Heart right ventricle (tissue), 16 donors: Measurements from ENCODE around the gene SLC35G6. TPM values are rescaled to one million over a fixed set of nuclear protein-coding genes. Genes with fewer than 3 reads are reported as not detected.

Experiments used
- ATAC-seq, 8 donors: fragments of 200-7000 bp; cut with Tn5 transposase; one replicate each; pipeline ENCODE4 v1.9.1; 2020; ENCODE audit warnings: mild to moderate bottlenecking in 8 of 8, moderate library complexity in 8 of 8, moderate number of reproducible peaks in 1 of 8
- DNase-seq, 2 donors: peaks; one replicate each; pipeline ENCODE4 v3.0.0-alpha.2; 2020
- H3K27ac ChIP-seq, 10 donors: fragments of 200-600 bp; sonication (generic) in 2 of 10; one replicate each; pipeline versions ENCODE4 v1.5.0 to v1.8.0; 2020 to 2022; ENCODE audit warnings: mild to moderate bottlenecking in 3 of 10
- H3K27me3 ChIP-seq, 7 donors: fragments of 200-600 bp; one replicate each; pipeline ENCODE4 v1.8.0; 2021 to 2022; ENCODE audit warnings: mild to moderate bottlenecking in 2 of 7
- H3K36me3 ChIP-seq, 9 donors: fragments of 200-600 bp; sonication (generic) in 1 of 9; one replicate each; pipeline versions ENCODE4 v1.5.0 to v1.8.0; 2020 to 2022; ENCODE audit warnings: mild to moderate bottlenecking in 2 of 9
- H3K4me1 ChIP-seq, 9 donors: fragments of 200-600 bp; sonication (generic) in 1 of 9; one replicate each; pipeline versions ENCODE4 v1.5.0 to v1.8.0; 2020 to 2022; ENCODE audit warnings: mild to moderate bottlenecking in 4 of 9
- H3K4me3 ChIP-seq, 10 donors: fragments of 200-600 bp; sonication (generic) in 2 of 10; one replicate each; pipeline versions ENCODE4 v1.5.0 to v1.8.0; 2020 to 2022; ENCODE audit warnings: mild to moderate bottlenecking in 7 of 10, moderate library complexity in 2 of 10
- H3K9me3 ChIP-seq, 11 donors: fragments of 200-600 bp in 10 of 11; sonication (generic) in 2 of 11; one replicate each; pipeline versions ENCODE4 v1.5.0 to v1.8.0; 2013 to 2022; ENCODE audit warnings: mild to moderate bottlenecking in 2 of 11, control low read depth in 1 of 11, moderate library complexity in 1 of 11
- CTCF ChIP-seq, 9 donors: fragments of 200-600 bp; sonication (generic) in 2 of 9; IDR thresholded peaks; one replicate each; pipeline versions ENCODE4 v1.5.0 to v1.8.0; 2021 to 2022; ENCODE audit warnings: antibody characterized with exemption in 9 of 9, mild to moderate bottlenecking in 5 of 9, moderate library complexity in 1 of 9
- WGBS, 2 donors: extraction: QIAGEN DNeasy Blood & Tissue Kit; methylation state at CpG; one replicate each; pipeline ENCODE4 v1.1.7; 2013; ENCODE audit warnings: inconsistent platforms in 1 of 2; 5-methylcytosine and 5-hydroxymethylcytosine counted together
- intact Hi-C, 10 donors: fragments of 100-400 bp; cut with DNase I; formaldehyde crosslinking; loops; one replicate each; pipeline versions ENCODE4 v1.11.1 to v1.14.2; 2022
- polyA plus RNA-seq, 2 donors: library from polyadenylated mRNA; stranded (reverse); fragments of 200-250 nt; gene quantifications; one replicate each; pipeline ENCODE4 v1.2.3, GENCODE V29; 2013
- total RNA-seq, 10 donors: library from RNA; stranded (reverse); fragmentation: NEBNext Ultra II Directional in 3 of 10; extraction: Animal tissue kit (Norgen Biotek cat#: 25700) in 3 of 10; gene quantifications; one replicate each; pipeline versions ENCODE4 v1.2.1 to v1.2.4, GENCODE V29; 2021 to 2023
- donor health status: Arrhythmogenic right ventricular cardiomyopathy.
- donor health status: ischemic (EF 13 %, LVEDD 7.1; RV severe dilation, severe dysfunction).
- donor health status: healthy with polysubstance abuse.
- donor health status: DM: no; HTN: yes; CAD: no.
- donor health status: DM: no; HTN: no; CAD: no.
- donor health status: ischemic (EF 25% LVEDD 6.9; RV normal size, moderate dysfunction).
- donor health status: ischemic (EF 25% LVEDD 5.7; RV mildly dilated, moderate dysfunction).
- donor health status: healthy.
- donor health status: DM: yes; HTN: yes; CAD: no.
- donor health status: Ischemic cardiomyopathy.
- donor health status: ischemic (EF 35%, LVEDD 5.7; RV mildly dilated, moderate dysfunction).
- donor health status: nonischemic (EF 11% LVEDD 7.7; RV severe dilation, severe dysfunction).
- donor health status: DM: yes; HTN: yes; CAD: no.
- donor health status: PGD.
- donor health status: ischemic (EF 29% LVEDD 5.4; RV normal size, mild dysfunction).
- donor health status: nonischemic (EF 23%, LVEDD 6.1; RV moderate dilation, normal function).

SLC35G6 gene
- total and polyA plus RNA-seq, 12 donors, result not detected

- no peak for TF ChIP-seq CTCF (IDR thresholded peaks at IDR 0.05)
- Histone ChIP-seq H3K9me3 (no peaks in the 10 kb centered on the region), H3K4me1 (peaks cover 24 to 65% (median 52%) of the 10 kb centered on the region in 9 donors), H3K27me3 (peaks cover 0 to 42% (median 12%) of the 10 kb centered on the region in 7 donors), H3K4me3 (peak overlapping the region in 9 of 10 donors; percentile 43 to 66 (median 54)), H3K27ac (peak overlapping the region in 8 of 10 donors; percentile 37 to 78 (median 68)), H3K36me3 (no peaks in the 10 kb centered on the region)
- WGBS, 2 donors, result 23 to 25% methylated on average over 31 of the region's 31 CpGs
- no peak for DNase-seq
- intact Hi-C loops, result loop anchor here (1.0 to 10.0 kb wide), 15 partner anchors 35 to 150 kb away; partner anchors contain the start of genes KCTD11 (in 5 of the 10), SENP3 (in 4 of the 10), TMEM95 (in 4 of the 10) and ZBTB4 (in 3 of the 10)
- peak in 2 of 8 donors; percentile 1 to 5 for ATAC-seq
Measured at GRCh38 chr17:7437369-7437863, 43.8 kb upstream of the SLC35G6 start.

GRCh38 chr17:7437950-7438614 is 43.2 kb upstream of the SLC35G6 start:
- no peak for TF ChIP-seq CTCF (IDR thresholded peaks at IDR 0.05)
- DNase-seq (peak; percentile 74 to 82), ATAC-seq (peak; percentile 5 to 28 (median 18))
- Histone ChIP-seq H3K27ac (peak overlapping the region in 8 of 10 donors; percentile 37 to 78 (median 69)), H3K4me3 (peak overlapping the region in 9 of 10 donors; percentile 43 to 66 (median 54)), H3K9me3 (no peaks in the 10 kb centered on the region), H3K36me3 (no peaks in the 10 kb centered on the region), H3K4me1 (peaks cover 24 to 65% (median 52%) of the 10 kb centered on the region in 9 donors), H3K27me3 (peaks cover 0 to 42% (median 12%) of the 10 kb centered on the region in 7 donors)
- intact Hi-C loops, result loop anchor here (1.0 to 10.0 kb wide), 17 partner anchors 16 to 149 kb away; partner anchors contain the start of genes KCTD11 (in 5 of the 10), SENP3 (in 4 of the 10), TMEM95 (in 4 of the 10) and ZBTB4 (in 3 of the 10)
- WGBS, 2 donors, result 10 to 14% methylated on average over 48 of the region's 48 CpGs

GRCh38 chr17:7438656-7439460 is 42.4 kb upstream of the SLC35G6 start:
- peak overlapping the region in 9 of 10 donors; percentile 43 to 66 (median 54) for H3K4me3 ChIP-seq
- H3K27me3 ChIP-seq, result peaks cover 0 to 42% (median 12%) of the 10 kb centered on the region in 7 donors
- 54 to 57% methylated on average over 11 of the region's 11 CpGs for WGBS, 2 donors
- intact Hi-C loops, result loop anchor here (1.0 to 10.0 kb wide), 13 partner anchors 15 to 148 kb away; partner anchors contain the start of genes KCTD11 (in 5 of the 10), TMEM95 (in 4 of the 10), ZBTB4 (in 3 of the 10) and SENP3 (in 2 of the 10)
- no peaks in the 10 kb centered on the region for H3K9me3 ChIP-seq
- H3K4me1 ChIP-seq, result peaks cover 24 to 65% (median 52%) of the 10 kb centered on the region in 9 donors
- peak overlapping the region in 5 of 10 donors; percentile 47 to 78 (median 70) for H3K27ac ChIP-seq
- no peak for TF ChIP-seq CTCF (IDR thresholded peaks at IDR 0.05)
- DNase-seq (no peak), ATAC-seq (no peak)
- no peaks in the 10 kb centered on the region for H3K36me3 ChIP-seq
